CD4-positive, alpha-beta T cell treated with Interferon gamma for 1 hour (primary cell): ENCODE data around the gene ELOVL2.
"Not testable (repeated sequence)": the region's sequence is repeated elsewhere in the genome, so short reads cannot be mapped to it uniquely, and the experiment has no call there.

ENCODE experiments used
- DNase-seq: peaks from one replicate; pipeline ENCODE4 v3.0.0-alpha.2; 2020

The ELOVL2 gene

GRCh38 chr6:11043961-11044711 is at the start of gene ELOVL2:
TSS of gene ELOVL2 (minus strand) at chr6:11044305. CDS start at chr6:11044230, 75 bp downstream.
- DNase-seq = no peak

- no peak for DNase-seq
Observed at GRCh38 chr6:11093376-11093625, 49.2 kb upstream of the ELOVL2 start.

GRCh38 chr6:11092668-11093375 is 48.7 kb upstream of the ELOVL2 start:
- DNase-seq = peak; percentile 16

GRCh38 chr6:11091141-11091540 is 47.0 kb upstream of the ELOVL2 start:
- not testable (repeated sequence) for DNase-seq

- no peak for DNase-seq
Observed at GRCh38 chr6:11089695-11090094, 45.6 kb upstream of the ELOVL2 start.

- DNase-seq = not testable (repeated sequence)
Observed at GRCh38 chr6:11087141-11087812, 43.2 kb upstream of the ELOVL2 start.

GRCh38 chr6:11085758-11086435 is 41.8 kb upstream of the ELOVL2 start:
- DNase-seq = no peak

GRCh38 chr6:11083956-11084355 is 39.9 kb upstream of the ELOVL2 start:
- no peak for DNase-seq

- DNase-seq = no peak
Observed at GRCh38 chr6:11083491-11083890, 39.4 kb upstream of the ELOVL2 start.

GRCh38 chr6:11080296-11080695 is 36.2 kb upstream of the ELOVL2 start:
- DNase-seq = no peak

GRCh38 chr6:11078266-11078665 is 34.2 kb upstream of the ELOVL2 start:
- DNase-seq = no peak

- no peak for DNase-seq
Observed at GRCh38 chr6:11076540-11076939, 32.4 kb upstream of the ELOVL2 start.

GRCh38 chr6:11072101-11072500 is 28.0 kb upstream of the ELOVL2 start:
- no peak for DNase-seq

- no peak for DNase-seq
Observed at GRCh38 chr6:11069760-11070159, 25.7 kb upstream of the ELOVL2 start.

GRCh38 chr6:11067348-11067747 is 23.2 kb upstream of the ELOVL2 start:
- no peak for DNase-seq

GRCh38 chr6:11066505-11067347 is 22.6 kb upstream of the ELOVL2 start:
- DNase-seq = no peak

GRCh38 chr6:11065436-11066202 is 21.5 kb upstream of the ELOVL2 start:
- DNase-seq = no peak

- no peak for DNase-seq
Observed at GRCh38 chr6:11064836-11065235, 20.7 kb upstream of the ELOVL2 start.

- no peak for DNase-seq
Observed at GRCh38 chr6:11062715-11063114, 18.6 kb upstream of the ELOVL2 start.

GRCh38 chr6:11062083-11062482 is 18.0 kb upstream of the ELOVL2 start:
- no peak for DNase-seq

- DNase-seq = no peak
Observed at GRCh38 chr6:11058406-11058805, 14.3 kb upstream of the ELOVL2 start.

GRCh38 chr6:11056871-11057270 is 12.8 kb upstream of the ELOVL2 start:
- DNase-seq = no peak
